Activated CD4-positive, alpha-beta memory T cell treated with anti-CD3 and anti-CD28 coated beads for 36 hours (primary cell): ENCODE results near the gene MYEF2. TPM values are rescaled to one million over a fixed set of nuclear protein-coding genes. Genes with fewer than 3 reads are reported as not detected.
A peak's percentile ranks its signal among the peaks of the same experiment; 100 is the strongest.

Source experiments
- CTCF ChIA-PET: fragments of 350-600 bp; sonication (Branson Sonifier 250); formaldehyde crosslinking; loops from one replicate; lab custom pipeline; 2021; ENCODE audit warnings: antibody characterized with exemption, inconsistent platforms; lab: Charles Lee
- POLR2A ChIA-PET: fragments of 350-600 bp; sonication (Branson Sonifier 250); formaldehyde crosslinking; loops from one replicate; lab custom pipeline; 2021; ENCODE audit warnings: antibody characterized with exemption; lab: Charles Lee
- DNase-seq: peaks from one replicate; pipeline ENCODE4 v3.0.0-alpha.2; 2020
- H3K27ac Mint-ChIP-seq: one replicate; pipeline ENCODE4 v1.8.0; 2021; ENCODE audit warnings: mixed read lengths
- H3K27me3 Mint-ChIP-seq: one replicate; pipeline ENCODE4 v1.8.0; 2021; ENCODE audit warnings: mixed read lengths
- H3K36me3 Mint-ChIP-seq: one replicate; pipeline ENCODE4 v1.8.0; 2021; ENCODE audit warnings: mixed read lengths
- H3K4me1 Mint-ChIP-seq: one replicate; pipeline ENCODE4 v1.8.0; 2021; ENCODE audit warnings: low read depth, mixed read lengths
- H3K4me3 Mint-ChIP-seq: one replicate; pipeline ENCODE4 v1.8.0; 2021; ENCODE audit warnings: mild to moderate bottlenecking, mixed read lengths
- H3K9me3 Mint-ChIP-seq: one replicate; pipeline ENCODE4 v1.8.0; 2021; ENCODE audit warnings: mixed read lengths
- intact Hi-C: fragments of 100-400 bp; cut with micrococcal nuclease; formaldehyde crosslinking; loops from one replicate; pipeline ENCODE4 v1.15.1; 2023
- total RNA-seq, 2 experiments: library from RNA; stranded (reverse); gene quantifications; one replicate each; pipeline ENCODE4 v1.2.3, GENCODE V29; 2021

MYEF2 gene
- total RNA-seq, 2 experiments from 2014 or later = 21.9 to 24.7 TPM

DNA sequence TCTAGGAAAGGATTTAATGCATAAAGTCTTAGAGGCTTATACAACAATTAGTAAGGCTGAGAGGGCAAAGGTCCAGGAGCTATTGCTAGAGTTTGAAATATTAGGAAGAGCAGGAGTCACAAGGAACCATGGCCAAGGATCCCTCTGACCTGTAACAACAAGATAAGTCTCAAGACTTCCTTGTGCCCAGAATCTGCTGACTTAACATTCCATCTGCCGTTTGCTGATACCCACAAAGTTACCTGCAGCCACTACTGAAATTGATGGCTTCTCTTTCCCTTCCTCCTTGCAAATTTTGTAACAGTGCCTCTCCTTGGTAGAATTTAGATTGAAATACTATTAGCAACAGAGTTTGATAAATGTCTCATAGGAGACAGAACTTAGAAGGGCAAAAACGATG, 4.7 kb upstream of the MYEF2 start:
- CTCF ChIA-PET = no interaction called here

GRCh38 chr15:48178648-48178931, 495 bp upstream of the MYEF2 start:
- Mint-ChIP-seq H3K4me1 (peaks cover 22% of the 10 kb centered on the region), H3K36me3 (peaks cover 7% of the 10 kb centered on the region), H3K27me3 (peaks cover 6% of the 10 kb centered on the region), H3K4me3 (peak overlapping the region; percentile 45), H3K9me3 (no peaks in the 10 kb centered on the region), H3K27ac (no peak overlapping the region)
- intact Hi-C loops = no loop called here
- DNase-seq = no peak
- CTCF ChIA-PET = no interaction called here
- POLR2A ChIA-PET = no interaction called here

More for the DNA sequence above, 4.7 kb upstream of the MYEF2 start:
- DNase-seq = no peak
- Mint-ChIP-seq H3K4me1 (no peaks in the 10 kb centered on the region), H3K36me3 (no peaks in the 10 kb centered on the region), H3K9me3 (no peaks in the 10 kb centered on the region), H3K27ac (no peak overlapping the region), H3K4me3 (no peak overlapping the region), H3K27me3 (peaks cover 14% of the 10 kb centered on the region)
- POLR2A ChIA-PET = no interaction called here
- intact Hi-C loops = no loop called here

GRCh38 chr15:48177383-48177765, 721 bp downstream of the MYEF2 start:
- peak overlapping the region; percentile 84 for H3K4me3 Mint-ChIP-seq
- DNase-seq = peak; percentile 12
- H3K27me3 Mint-ChIP-seq = peaks cover 6% of the 10 kb centered on the region
- H3K9me3 Mint-ChIP-seq = peaks cover 3% of the 10 kb centered on the region
- peaks cover 22% of the 10 kb centered on the region for H3K4me1 Mint-ChIP-seq
- peaks cover 7% of the 10 kb centered on the region for H3K36me3 Mint-ChIP-seq
- CTCF ChIA-PET = no interaction called here
- intact Hi-C loops = loop anchor here (2.0 kb wide), 1 partner anchor 153 kb away; the partner anchor contains the start of gene DUT
- POLR2A ChIA-PET = interaction anchor here (0.7 to 1.0 kb wide), 2 partner anchors 45 to 155 kb away, joined by 3 read pairs; no protein-coding TSS in a partner anchor
- peak overlapping the region; percentile 79 for H3K27ac Mint-ChIP-seq

DNA sequence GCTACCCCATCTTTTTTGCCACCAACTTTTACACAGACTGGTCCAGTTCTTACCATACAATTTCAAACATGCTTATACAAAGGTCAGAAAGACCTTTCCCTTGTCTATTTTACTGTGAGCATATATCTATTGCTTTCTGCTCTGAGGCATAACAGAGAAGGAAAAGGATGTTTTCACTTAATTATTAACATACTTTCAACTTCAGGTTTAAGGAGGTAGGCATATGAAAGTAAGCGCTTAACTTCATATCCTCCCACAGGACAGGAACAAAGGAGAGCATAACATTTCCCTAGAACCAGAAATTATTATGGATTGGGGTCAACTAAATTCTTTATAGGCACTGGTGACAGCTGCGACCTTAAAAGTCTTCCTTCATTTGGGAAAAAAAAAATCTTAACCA, 1.1 kb downstream of the MYEF2 start:
- CTCF ChIA-PET = no interaction called here
- peaks cover 7% of the 10 kb centered on the region for H3K36me3 Mint-ChIP-seq
- no peak overlapping the region for H3K27ac Mint-ChIP-seq

GRCh38 chr15:48176112-48176511, 2.0 kb downstream of the MYEF2 start:
- POLR2A ChIA-PET = no interaction called here
- H3K4me1 Mint-ChIP-seq = peaks cover 22% of the 10 kb centered on the region
- peaks cover 3% of the 10 kb centered on the region for H3K9me3 Mint-ChIP-seq
- no peak overlapping the region for H3K4me3 Mint-ChIP-seq
- peaks cover 7% of the 10 kb centered on the region for H3K36me3 Mint-ChIP-seq
- H3K27ac Mint-ChIP-seq = no peak overlapping the region
- no peak for DNase-seq
- intact Hi-C loops = loop anchor here (2.0 kb wide), 1 partner anchor 155 kb away; the partner anchor contains the start of gene DUT
- CTCF ChIA-PET = no interaction called here
- H3K27me3 Mint-ChIP-seq = peaks cover 3% of the 10 kb centered on the region

More for the DNA sequence above, 1.1 kb downstream of the MYEF2 start:
- intact Hi-C loops = loop anchor here (2.0 kb wide), 1 partner anchor 154 kb away; the partner anchor contains the start of gene DUT
- POLR2A ChIA-PET = interaction anchor here (1.0 kb wide), 1 partner anchor 155 kb away, joined by 3 read pairs; no protein-coding TSS in a partner anchor
- H3K4me3 Mint-ChIP-seq = peak overlapping the region; percentile 84
- DNase-seq = no peak
- H3K4me1 Mint-ChIP-seq = peaks cover 22% of the 10 kb centered on the region
- H3K27me3 Mint-ChIP-seq = peaks cover 6% of the 10 kb centered on the region
- H3K9me3 Mint-ChIP-seq = peaks cover 3% of the 10 kb centered on the region

DNA sequence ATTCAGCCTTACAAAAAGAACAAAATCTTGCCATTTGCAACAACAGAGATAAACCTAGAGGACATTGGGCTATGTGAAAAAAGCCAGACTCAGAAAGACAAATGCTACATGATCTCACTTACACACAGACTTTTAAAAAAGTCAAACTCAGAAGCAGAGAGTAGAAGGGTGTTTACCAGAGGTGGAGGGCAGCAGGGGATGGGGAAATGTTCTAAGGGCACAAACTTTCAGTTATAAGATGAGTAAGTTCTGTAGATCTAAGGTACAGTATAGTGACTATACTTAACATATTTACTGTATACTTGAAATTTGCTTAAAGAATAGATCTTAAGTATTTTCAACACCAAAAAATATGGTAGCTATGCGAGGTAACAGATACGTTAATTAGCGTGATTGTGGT, 3.0 kb downstream of the MYEF2 start:
- Mint-ChIP-seq H3K4me1 (peaks cover 22% of the 10 kb centered on the region), H3K27me3 (peaks cover 3% of the 10 kb centered on the region)

DNA sequence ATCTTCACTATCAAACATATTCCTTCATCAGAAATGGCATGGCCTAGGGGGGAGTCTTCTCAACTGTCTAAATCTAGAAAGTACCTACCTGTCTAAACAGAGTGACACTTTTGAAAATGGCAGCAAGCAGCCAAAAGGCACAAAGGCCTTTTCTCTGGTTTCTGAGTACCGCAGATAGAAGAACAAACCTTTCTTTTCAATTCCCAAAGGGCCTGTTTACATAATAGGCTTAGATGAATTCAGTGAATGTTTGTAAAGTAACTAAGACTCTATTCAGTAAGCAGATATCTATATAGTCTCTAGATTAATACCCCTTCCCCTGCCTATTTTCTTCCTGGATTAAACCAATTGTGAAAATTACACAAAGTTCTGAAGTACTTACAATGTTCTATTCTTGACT, 7.1 kb downstream of the MYEF2 start:
- no peak overlapping the region for H3K4me3 Mint-ChIP-seq
- intact Hi-C loops = no loop called here
- peaks cover 15% of the 10 kb centered on the region for H3K36me3 Mint-ChIP-seq
- no peak overlapping the region for H3K27ac Mint-ChIP-seq
- peaks cover 3% of the 10 kb centered on the region for H3K9me3 Mint-ChIP-seq
- H3K4me1 Mint-ChIP-seq = peaks cover 11% of the 10 kb centered on the region
- ChIA-PET CTCF (no interaction called here), POLR2A (no interaction called here)
- no peaks in the 10 kb centered on the region for H3K27me3 Mint-ChIP-seq
- DNase-seq = no peak

More for the DNA sequence above, 3.0 kb downstream of the MYEF2 start:
- Mint-ChIP-seq H3K4me3 (no peak overlapping the region), H3K36me3 (peaks cover 7% of the 10 kb centered on the region), H3K9me3 (peaks cover 3% of the 10 kb centered on the region), H3K27ac (no peak overlapping the region)
- no peak for DNase-seq
- POLR2A ChIA-PET = no interaction called here
- CTCF ChIA-PET = no interaction called here
- intact Hi-C loops = no loop called here

GRCh38 chr15:48168616-48169015, 9.5 kb downstream of the MYEF2 start:
- no peak overlapping the region for H3K27ac Mint-ChIP-seq
- ChIA-PET POLR2A (no interaction called here), CTCF (no interaction called here)
- H3K4me1 Mint-ChIP-seq = no peaks in the 10 kb centered on the region
- H3K36me3 Mint-ChIP-seq = peaks cover 10% of the 10 kb centered on the region
- intact Hi-C loops = no loop called here
- no peak for DNase-seq
- H3K9me3 Mint-ChIP-seq = peaks cover 3% of the 10 kb centered on the region
- H3K27me3 Mint-ChIP-seq = no peaks in the 10 kb centered on the region
- H3K4me3 Mint-ChIP-seq = no peak overlapping the region

DNA sequence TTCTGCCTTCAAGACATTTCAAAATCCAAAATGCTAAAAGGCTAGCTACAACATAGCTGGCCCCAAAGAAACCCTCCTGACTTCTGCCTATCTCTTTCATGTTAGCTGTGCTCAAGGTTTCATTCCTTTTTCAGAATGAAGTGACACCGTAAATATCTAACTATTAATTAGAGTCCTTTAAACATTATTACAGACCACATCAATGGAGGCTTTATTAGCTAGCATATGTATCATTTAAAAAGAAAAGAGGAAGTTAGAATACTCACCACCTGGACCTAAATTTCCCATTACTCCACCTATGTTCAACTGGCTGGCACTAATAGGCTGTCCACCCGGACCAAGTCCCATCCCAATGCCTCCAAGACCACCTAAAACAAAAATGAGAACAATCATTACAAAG, 24.6 kb downstream of the MYEF2 start:
- Mint-ChIP-seq H3K27me3 (no peaks in the 10 kb centered on the region), H3K36me3 (peaks cover 15% of the 10 kb centered on the region), H3K4me1 (no peaks in the 10 kb centered on the region), H3K9me3 (no peaks in the 10 kb centered on the region), H3K4me3 (no peak overlapping the region), H3K27ac (no peak overlapping the region)
- intact Hi-C loops = no loop called here
- ChIA-PET POLR2A (no interaction called here), CTCF (no interaction called here)
- no peak for DNase-seq

DNA sequence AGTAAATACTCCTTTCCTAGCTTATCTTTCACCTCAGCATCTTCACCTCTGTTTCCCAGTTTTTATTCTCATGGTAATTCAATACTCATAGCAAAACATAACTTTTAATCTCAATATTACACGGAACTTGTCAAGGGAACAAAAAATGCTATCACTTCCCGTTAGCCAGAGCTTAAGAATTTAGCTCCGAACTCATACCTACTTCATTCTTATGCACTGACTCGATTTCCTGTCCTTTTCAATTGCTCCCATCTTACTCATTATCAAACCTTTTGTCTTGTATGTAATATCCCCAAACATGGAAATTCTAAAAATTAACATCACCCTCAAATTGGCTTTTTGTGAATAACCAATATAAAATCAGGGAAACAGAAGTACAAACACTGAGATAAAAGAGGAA, 28.2 kb downstream of the MYEF2 start:
- Mint-ChIP-seq H3K9me3 (no peaks in the 10 kb centered on the region), H3K36me3 (peaks cover 15% of the 10 kb centered on the region), H3K27ac (no peak overlapping the region), H3K27me3 (no peaks in the 10 kb centered on the region), H3K4me3 (no peak overlapping the region), H3K4me1 (peaks cover 2% of the 10 kb centered on the region)
- DNase-seq = no peak
- POLR2A ChIA-PET = no interaction called here
- CTCF ChIA-PET = no interaction called here
- intact Hi-C loops = no loop called here

DNA sequence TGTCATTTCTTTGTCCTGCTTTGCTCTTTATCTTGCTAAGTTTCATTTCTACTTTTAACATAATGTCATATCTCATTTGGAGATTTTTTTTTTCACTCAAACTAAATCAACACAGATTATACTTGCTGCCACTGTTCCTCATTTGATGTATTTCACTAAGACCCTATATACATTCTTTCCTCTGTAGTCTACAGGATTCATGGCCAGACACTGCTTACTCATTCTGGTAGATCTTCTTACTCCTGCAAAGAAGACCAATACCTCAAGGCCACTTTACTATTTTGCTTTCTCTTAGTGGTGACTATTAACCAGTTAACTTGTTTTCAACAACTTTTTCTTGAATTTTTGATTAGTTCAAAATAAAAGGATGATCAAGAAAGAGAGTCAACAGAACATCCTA, 30.7 kb downstream of the MYEF2 start:
- intact Hi-C loops = no loop called here
- Mint-ChIP-seq H3K9me3 (no peaks in the 10 kb centered on the region), H3K27me3 (no peaks in the 10 kb centered on the region), H3K4me3 (no peak overlapping the region), H3K27ac (no peak overlapping the region), H3K36me3 (peaks cover 15% of the 10 kb centered on the region), H3K4me1 (peaks cover 4% of the 10 kb centered on the region)
- no peak for DNase-seq
- POLR2A ChIA-PET = no interaction called here
- CTCF ChIA-PET = no interaction called here

DNA sequence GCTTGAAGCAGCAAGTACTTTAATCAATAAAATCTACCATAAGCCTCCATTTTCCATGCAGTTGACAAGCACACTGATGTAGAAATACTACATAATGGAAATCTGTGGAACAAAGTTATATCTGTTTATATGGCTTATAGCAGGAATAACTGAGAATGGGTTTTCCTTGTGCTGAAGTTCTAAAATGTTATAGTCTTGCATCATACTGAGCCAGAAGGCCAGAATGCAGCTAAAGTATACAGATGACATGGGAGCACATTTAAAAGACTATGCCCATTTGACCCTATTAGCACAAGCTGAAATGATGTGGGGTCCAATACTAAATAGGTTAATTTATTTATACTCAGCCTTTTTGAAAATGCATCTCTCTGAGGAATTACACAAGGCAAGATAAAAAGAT, 32.2 kb downstream of the MYEF2 start:
- intact Hi-C loops = no loop called here
- H3K36me3 Mint-ChIP-seq = peaks cover 8% of the 10 kb centered on the region
- H3K4me1 Mint-ChIP-seq = peaks cover 4% of the 10 kb centered on the region
- no peak overlapping the region for H3K4me3 Mint-ChIP-seq
- no peak overlapping the region for H3K27ac Mint-ChIP-seq
- no peaks in the 10 kb centered on the region for H3K27me3 Mint-ChIP-seq
- DNase-seq = no peak
- ChIA-PET CTCF (no interaction called here), POLR2A (no interaction called here)
- H3K9me3 Mint-ChIP-seq = no peaks in the 10 kb centered on the region

GRCh38 chr15:48144889-48145288, 33.2 kb downstream of the MYEF2 start:
- Mint-ChIP-seq H3K27me3 (no peaks in the 10 kb centered on the region), H3K9me3 (no peaks in the 10 kb centered on the region), H3K4me3 (no peak overlapping the region), H3K27ac (no peak overlapping the region), H3K4me1 (peaks cover 4% of the 10 kb centered on the region), H3K36me3 (peaks cover 8% of the 10 kb centered on the region)
- POLR2A ChIA-PET = no interaction called here
- CTCF ChIA-PET = no interaction called here
- no peak for DNase-seq
- intact Hi-C loops = no loop called here
